Measurements from ENCODE around the gene SLC6A13. TPM values are rescaled to one million over a fixed set of nuclear protein-coding genes. Genes with fewer than 3 reads are reported as not detected.

The SLC6A13 gene
- total RNA-seq, 1 donor from 2014 or later, result not detected

- H3K4me3 ChIP-seq, result no peak overlapping the region
- H3K4me1 ChIP-seq, result no peaks in the 10 kb centered on the region
- H3K36me3 ChIP-seq, result no peaks in the 10 kb centered on the region
- no peaks in the 10 kb centered on the region for H3K27me3 ChIP-seq
- DNase-seq (ENCODE audit: low spot score in 2 of 2), result no peak
- TF ChIP-seq CTCF (IDR thresholded peaks at IDR 0.05), result no peak
- no peak overlapping the region for H3K27ac ChIP-seq
- no peaks in the 10 kb centered on the region for H3K9me3 ChIP-seq
- intact Hi-C loops (cut with DNase I), result no loop called here
Measured at GRCh38 chr12:271161-271560, 8.5 kb upstream of the SLC6A13 start.

GRCh38 chr12:269191-269590 lies 6.6 kb upstream of the SLC6A13 start:
- Histone ChIP-seq H3K4me1 (no peaks in the 10 kb centered on the region), H3K27ac (no peak overlapping the region), H3K9me3 (no peaks in the 10 kb centered on the region), H3K36me3 (no peaks in the 10 kb centered on the region), H3K27me3 (no peaks in the 10 kb centered on the region), H3K4me3 (no peak overlapping the region)
- TF ChIP-seq CTCF (IDR thresholded peaks at IDR 0.05), result no peak
- intact Hi-C loops (cut with DNase I), result no loop called here
- no peak for DNase-seq (ENCODE audit: low spot score in 2 of 2)

- no peaks in the 10 kb centered on the region for H3K9me3 ChIP-seq
- no peaks in the 10 kb centered on the region for H3K27me3 ChIP-seq
- H3K4me3 ChIP-seq, result no peak overlapping the region
- intact Hi-C loops (cut with DNase I), result no loop called here
- TF ChIP-seq CTCF (IDR thresholded peaks at IDR 0.05), result no peak
- no peaks in the 10 kb centered on the region for H3K4me1 ChIP-seq
- no peak for DNase-seq (ENCODE audit: low spot score in 2 of 2)
- H3K36me3 ChIP-seq, result no peaks in the 10 kb centered on the region
- H3K27ac ChIP-seq, result no peak overlapping the region
Measured at GRCh38 chr12:268483-268840, 5.8 kb upstream of the SLC6A13 start.

- TF ChIP-seq CTCF (IDR thresholded peaks at IDR 0.05), result no peak
- Histone ChIP-seq H3K4me3 (no peak overlapping the region), H3K9me3 (no peaks in the 10 kb centered on the region), H3K36me3 (no peaks in the 10 kb centered on the region), H3K27me3 (no peaks in the 10 kb centered on the region), H3K4me1 (no peaks in the 10 kb centered on the region), H3K27ac (no peak overlapping the region)
- intact Hi-C loops (cut with DNase I), result no loop called here
- DNase-seq (ENCODE audit: low spot score in 2 of 2), result no peak
Measured at GRCh38 chr12:267581-268482, 5.2 kb upstream of the SLC6A13 start.

GRCh38 chr12:265096-265495 lies 2.5 kb upstream of the SLC6A13 start:
- Histone ChIP-seq H3K9me3 (no peaks in the 10 kb centered on the region), H3K27me3 (no peaks in the 10 kb centered on the region), H3K27ac (no peak overlapping the region), H3K4me3 (no peak overlapping the region), H3K4me1 (no peaks in the 10 kb centered on the region), H3K36me3 (no peaks in the 10 kb centered on the region)
- intact Hi-C loops (cut with DNase I), result no loop called here
- no peak for TF ChIP-seq CTCF (IDR thresholded peaks at IDR 0.05)
- no peak for DNase-seq (ENCODE audit: low spot score in 2 of 2)
